ENCODE data around the gene SORCS2. TPM values are rescaled to one million over a fixed set of nuclear protein-coding genes. Genes with fewer than 3 reads are reported as not detected.

The SORCS2 gene
- total and polyA plus RNA-seq, 12 donors: 0.67 to 15.5 (median 1.3) TPM

GRCh38 chr4:7238300-7238960 lies 46.1 kb downstream of the SORCS2 start:
- H3K36me3 ChIP-seq (replicated peaks in 1 of 2): no peaks in the 10 kb centered on the region
- no peak for DNase-seq
- H3K4me1 ChIP-seq (replicated peaks in 1 of 2): no peaks in the 10 kb centered on the region
- no peak overlapping the region for H3K27ac ChIP-seq
- H3K27me3 ChIP-seq: no peaks in the 10 kb centered on the region
- H3K4me3 ChIP-seq: no peak overlapping the region
- no peaks in the 10 kb centered on the region for H3K9me3 ChIP-seq (replicated peaks in 1 of 3)
- TF ChIP-seq POLR2A (IDR thresholded peaks at IDR 0.05) (no peak), CTCF (IDR thresholded peaks at IDR 0.05) (peak in 1 of 6 experiments; percentile 5)
- intact Hi-C loops (cut with DNase I): no loop called here
- 94 to 97% (median 96%) methylated on average over 5 to 12 of the region's 12 CpGs for WGBS, 4 donors

GRCh38 chr4:7239101-7239820 lies 46.9 kb downstream of the SORCS2 start:
- H3K9me3 ChIP-seq (replicated peaks in 1 of 3): no peaks in the 10 kb centered on the region
- no peaks in the 10 kb centered on the region for H3K36me3 ChIP-seq (replicated peaks in 1 of 2)
- TF ChIP-seq CTCF (IDR thresholded peaks at IDR 0.05): no peak
- no peak for TF ChIP-seq POLR2A (IDR thresholded peaks at IDR 0.05)
- intact Hi-C loops (cut with DNase I): no loop called here
- no peaks in the 10 kb centered on the region for H3K27me3 ChIP-seq
- no peak for DNase-seq
- no peaks in the 10 kb centered on the region for H3K4me1 ChIP-seq (replicated peaks in 1 of 2)
- no peak overlapping the region for H3K4me3 ChIP-seq
- H3K27ac ChIP-seq: no peak overlapping the region
- 78 to 85% (median 81%) methylated on average over 15 of the region's 15 CpGs for WGBS, 4 donors

- TF ChIP-seq POLR2A (IDR thresholded peaks at IDR 0.05) (no peak), CTCF (IDR thresholded peaks at IDR 0.05) (no peak)
- no peak overlapping the region for H3K27ac ChIP-seq
- intact Hi-C loops (cut with DNase I): no loop called here
- H3K4me1 ChIP-seq (replicated peaks in 1 of 2): no peaks in the 10 kb centered on the region
- no peaks in the 10 kb centered on the region for H3K27me3 ChIP-seq
- H3K4me3 ChIP-seq: no peak overlapping the region
- DNase-seq: no peak
- no peaks in the 10 kb centered on the region for H3K36me3 ChIP-seq (replicated peaks in 1 of 2)
- 63 to 78% (median 70%) methylated on average over 13 of the region's 13 CpGs for WGBS, 4 donors
- no peaks in the 10 kb centered on the region for H3K9me3 ChIP-seq (replicated peaks in 1 of 3)
Observed at GRCh38 chr4:7239844-7240243, 47.5 kb downstream of the SORCS2 start.

- no peaks in the 10 kb centered on the region for H3K4me1 ChIP-seq (replicated peaks in 1 of 2)
- no peak overlapping the region for H3K4me3 ChIP-seq
- intact Hi-C loops (cut with DNase I): no loop called here
- 72 to 79% (median 74%) methylated on average over 12 of the region's 12 CpGs for WGBS, 4 donors
- TF ChIP-seq POLR2A (IDR thresholded peaks at IDR 0.05) (no peak), CTCF (IDR thresholded peaks at IDR 0.05) (no peak)
- H3K27me3 ChIP-seq: no peaks in the 10 kb centered on the region
- DNase-seq: no peak
- no peak overlapping the region for H3K27ac ChIP-seq
- no peaks in the 10 kb centered on the region for H3K36me3 ChIP-seq (replicated peaks in 1 of 2)
- H3K9me3 ChIP-seq (replicated peaks in 1 of 3): no peaks in the 10 kb centered on the region
Observed at GRCh38 chr4:7240306-7240705, 48.0 kb downstream of the SORCS2 start.
